CD1c-positive myeloid dendritic cell (primary cell): ENCODE measurements around the gene TMA16.
"Not testable (repeated sequence)": the region's sequence is repeated elsewhere in the genome, so short reads cannot be mapped to it uniquely, and the experiment has no call there.

ENCODE experiments used
- DNase-seq: peaks from one replicate; pipeline ENCODE4 v3.0.0-alpha.2; 2016; ENCODE audit errors: extremely low spot score

Gene TMA16

DNA sequence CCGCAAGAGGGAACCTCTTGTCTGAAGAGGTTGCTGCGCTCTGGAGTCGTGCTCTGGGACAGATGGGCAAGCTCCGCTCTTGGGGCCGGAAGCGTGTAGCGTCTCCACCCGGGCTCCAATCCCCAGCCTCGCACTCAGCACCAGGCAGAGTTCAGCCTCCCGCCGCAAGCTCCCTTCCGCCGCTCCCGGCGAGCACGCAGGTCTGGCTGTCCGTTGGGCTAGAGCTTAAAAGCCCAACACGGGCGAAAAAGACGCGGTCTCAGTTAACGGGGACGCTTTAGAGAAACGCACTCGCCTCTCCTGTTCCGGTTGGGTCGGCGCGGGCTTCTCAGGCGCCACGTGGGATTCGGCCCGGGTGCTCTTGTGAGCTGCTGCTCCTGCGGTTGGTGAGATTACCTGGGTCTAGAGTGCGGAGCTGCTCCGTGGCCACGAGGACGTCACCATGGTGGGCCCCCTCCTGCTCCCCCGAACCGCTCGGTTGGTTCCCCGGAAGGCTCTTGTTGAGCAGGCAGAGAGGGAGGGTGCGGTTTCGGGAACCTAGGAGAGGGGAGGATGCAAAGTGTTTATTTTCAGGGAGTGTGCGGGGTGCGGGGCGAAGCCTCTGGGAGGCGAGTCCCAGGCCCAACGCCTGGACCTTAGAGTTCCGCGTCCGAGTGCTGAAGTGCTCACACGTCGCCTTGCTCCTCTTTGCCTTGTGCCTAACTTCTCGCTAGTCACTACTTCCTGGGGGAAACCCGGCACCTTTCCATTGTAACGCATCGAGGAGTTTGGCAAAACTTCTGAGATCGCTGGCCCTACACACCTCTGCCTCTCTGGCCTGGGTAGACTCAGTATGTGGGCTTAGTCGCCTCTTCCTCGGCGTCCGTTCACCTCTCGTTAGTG lies at the start of gene TMA16:
TSS of gene TMA16 (plus strand) at position 331 of the 882 bp plus-strand sequence. CDS start at position 443, 112 bp downstream.
- DNase-seq, result peak; percentile 92

DNA sequence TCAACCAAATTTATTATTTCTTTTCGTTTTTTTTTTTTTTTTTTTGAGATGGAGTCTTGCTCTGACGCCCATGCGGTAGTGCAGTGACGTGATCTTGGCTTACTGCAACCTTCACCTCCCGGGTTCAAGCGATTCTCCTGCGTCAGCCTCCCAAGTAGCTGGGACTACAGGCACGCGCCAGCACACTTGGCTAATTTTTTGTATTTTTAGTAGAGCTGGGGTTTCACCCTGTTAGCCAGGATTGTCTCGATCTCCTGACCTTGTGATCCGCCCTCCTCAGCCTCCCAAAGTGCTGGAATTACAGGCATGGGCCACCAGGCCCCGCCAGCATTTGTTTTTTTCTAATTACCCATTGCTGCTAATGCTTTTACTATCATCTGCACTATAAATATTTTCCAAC lies 47.5 kb upstream of the TMA16 start:
- DNase-seq, result not testable (repeated sequence)

DNA sequence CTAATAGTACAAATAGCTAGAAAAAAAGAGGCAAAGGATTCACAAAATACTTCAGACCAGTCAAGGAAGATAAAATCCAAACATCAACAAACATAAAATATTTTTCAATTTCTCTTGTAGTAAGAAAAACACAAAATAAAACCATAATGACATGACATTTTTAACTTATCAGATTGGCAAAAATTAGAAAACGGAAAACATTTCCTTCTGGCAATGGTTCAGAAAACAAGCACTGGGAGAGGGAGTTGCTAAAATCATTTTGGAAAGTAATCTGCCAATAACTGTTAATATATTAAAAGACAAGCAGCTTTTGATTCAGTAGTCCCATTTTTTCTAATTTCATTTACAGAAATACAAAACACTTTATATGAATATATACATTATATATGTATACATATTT lies 47.0 kb upstream of the TMA16 start:
- DNase-seq, result no peak

DNA sequence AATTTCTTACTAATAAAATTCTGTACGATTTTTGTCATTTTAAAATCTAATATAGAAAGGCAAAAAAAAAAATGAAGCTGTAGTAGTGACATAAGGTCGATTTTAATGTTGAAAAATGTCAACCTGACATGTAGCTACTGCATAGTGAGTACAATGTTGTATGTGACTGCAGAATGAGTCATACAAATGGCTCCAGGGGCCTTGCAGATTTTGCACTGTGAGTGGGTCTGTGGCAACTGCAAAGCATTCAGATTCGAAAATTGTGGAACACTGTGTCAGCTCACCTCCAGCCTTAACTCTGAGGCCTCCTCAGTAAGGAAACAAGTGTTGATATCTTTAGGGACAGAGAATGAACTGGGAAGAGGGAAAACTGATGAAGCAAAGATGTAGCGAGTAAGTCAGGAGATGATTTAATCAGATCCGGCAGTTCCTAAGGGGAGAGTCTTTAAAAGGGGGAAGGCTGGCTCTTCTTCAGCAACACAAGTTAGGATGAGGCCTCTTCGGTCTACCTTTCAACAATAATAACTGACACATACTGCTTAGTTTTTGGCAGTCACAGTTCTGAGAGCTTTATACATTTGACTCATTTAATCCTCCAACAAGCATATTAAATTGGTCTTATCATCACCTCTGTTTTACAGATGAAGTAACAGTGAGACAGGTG lies 45.8 kb upstream of the TMA16 start:
- DNase-seq, result no peak

DNA sequence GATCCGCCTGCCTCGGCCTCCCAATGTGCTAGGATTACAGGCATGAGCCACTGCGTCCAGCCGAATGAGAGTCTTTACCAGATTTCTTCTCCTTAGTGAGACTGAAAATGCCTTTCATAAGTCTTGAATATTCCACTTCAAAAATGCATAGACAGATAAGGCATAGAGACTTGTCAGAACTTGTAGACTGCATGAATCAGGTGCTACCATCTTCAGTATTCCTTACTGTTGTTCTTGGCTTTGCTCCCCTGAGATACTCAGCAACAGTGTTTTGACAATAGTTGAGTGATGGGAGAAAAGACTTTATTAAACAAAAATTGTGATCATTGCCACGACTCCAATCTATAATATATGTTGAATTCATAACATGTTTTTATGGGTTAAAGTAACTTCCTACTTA lies 31.9 kb upstream of the TMA16 start:
- DNase-seq, result no peak

DNA sequence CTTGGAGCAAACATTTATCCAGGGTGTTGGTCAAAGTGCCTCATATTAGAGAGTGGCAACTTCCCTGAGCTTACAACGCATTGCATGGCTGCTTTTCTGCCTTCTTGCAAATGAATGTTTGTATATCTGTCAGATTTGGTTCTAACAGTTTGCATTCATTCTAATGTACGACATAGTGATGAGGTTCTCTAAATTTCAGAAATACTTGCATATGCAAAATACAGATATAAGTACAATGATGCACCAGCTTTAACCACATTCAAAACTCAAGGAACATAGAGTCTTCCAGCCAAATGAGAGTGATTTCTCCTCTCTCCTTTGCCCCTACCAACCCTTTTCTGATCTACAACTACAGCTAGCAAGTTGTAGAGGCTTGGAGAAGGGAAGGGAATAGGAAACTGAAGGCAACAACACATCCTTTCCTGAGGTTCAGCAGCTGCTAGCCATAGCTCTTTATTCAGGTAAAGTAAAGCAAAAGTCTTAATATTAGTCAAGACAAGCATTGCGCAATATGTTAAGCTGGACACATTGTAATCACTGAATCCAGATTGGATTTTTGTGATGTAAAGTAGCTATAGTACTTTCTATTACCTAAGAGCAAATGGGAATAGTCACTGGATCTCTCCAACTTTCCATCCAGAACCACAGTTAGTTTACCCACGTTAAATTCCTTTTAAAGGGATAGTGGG lies 27.3 kb upstream of the TMA16 start:
- DNase-seq, result no peak

DNA sequence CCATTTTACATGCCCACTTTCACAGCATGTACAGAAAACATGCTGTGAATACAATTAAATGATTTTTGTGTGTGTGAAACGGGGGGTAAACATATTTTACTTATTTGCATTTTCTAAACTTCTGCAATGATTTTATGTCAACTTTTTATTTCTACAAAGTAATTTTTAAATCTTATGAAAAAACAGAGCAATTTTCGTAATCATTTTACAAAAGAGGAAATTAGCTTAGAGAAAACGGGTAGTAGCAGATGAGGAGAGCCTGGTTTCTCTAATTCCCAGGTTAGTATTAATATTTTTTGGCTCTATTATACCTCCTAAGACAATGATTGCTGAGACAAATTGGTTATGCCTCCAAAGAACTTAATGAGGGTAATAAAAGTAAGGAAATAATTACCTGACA lies 24.1 kb upstream of the TMA16 start:
- peak; percentile 13 for DNase-seq

DNA sequence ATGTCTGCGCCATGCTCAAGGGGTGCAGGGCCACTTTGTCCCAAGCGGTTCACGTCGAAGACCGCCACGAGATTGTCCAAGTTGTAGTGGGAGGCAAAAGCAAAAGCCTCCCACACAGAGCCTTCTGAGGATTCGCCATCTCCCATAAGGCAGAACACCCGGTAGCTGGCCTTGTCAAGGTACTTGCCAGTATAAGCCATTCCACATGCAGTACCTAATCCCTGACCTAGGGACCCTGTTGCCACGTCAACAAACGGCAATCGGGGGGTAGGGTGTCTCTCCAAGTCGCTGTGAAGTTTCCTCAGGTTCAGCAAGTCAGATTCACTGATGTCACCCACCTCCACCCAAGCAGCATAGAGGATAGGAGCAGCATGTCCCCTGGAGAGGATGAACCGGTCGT lies 21.4 kb upstream of the TMA16 start:
- DNase-seq, result no peak

DNA sequence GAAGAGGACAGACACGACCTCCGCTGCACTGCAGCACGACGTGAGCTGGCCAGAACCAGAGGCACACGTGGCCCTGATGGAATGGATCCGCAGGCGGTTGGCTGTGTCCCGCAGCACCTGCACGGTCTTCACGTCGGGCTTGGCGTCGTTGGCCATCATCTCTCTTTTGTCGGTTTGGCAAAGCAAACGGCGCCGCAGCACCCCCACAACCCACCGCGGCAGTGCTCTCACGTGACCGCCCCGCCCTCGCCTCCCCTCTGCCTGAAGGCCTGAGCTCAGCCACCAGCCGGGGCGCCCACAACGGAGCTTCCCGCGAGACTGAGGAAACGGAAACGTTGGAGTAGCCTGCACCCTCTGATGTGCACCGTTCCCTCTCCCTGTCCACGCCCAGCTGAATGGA lies 20.9 kb upstream of the TMA16 start, which contains the start of gene TKTL2:
TSS of gene TKTL2 (minus strand) at position 179 of the 400 bp plus-strand sequence. CDS start at position 159, 20 bp downstream.
- no peak for DNase-seq

DNA sequence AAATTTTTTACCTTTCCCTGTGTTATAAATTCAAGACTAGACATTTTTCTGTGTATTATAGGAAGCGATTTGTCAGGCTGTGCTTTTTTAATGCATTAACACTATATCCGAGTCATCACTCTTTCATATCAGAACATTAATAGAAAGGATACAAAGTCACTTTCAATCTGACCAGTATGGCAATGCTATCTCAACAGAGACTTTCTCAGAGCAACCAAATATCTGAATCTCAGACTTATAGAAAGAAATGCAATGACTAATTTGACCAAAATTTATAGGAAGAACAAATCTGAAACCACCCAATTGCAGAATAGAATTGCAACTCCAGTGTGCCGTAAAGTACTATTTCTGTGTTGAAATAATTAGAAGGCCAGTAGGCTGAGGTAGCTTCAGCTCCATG lies 20.5 kb upstream of the TMA16 start:
- DNase-seq, result no peak

DNA sequence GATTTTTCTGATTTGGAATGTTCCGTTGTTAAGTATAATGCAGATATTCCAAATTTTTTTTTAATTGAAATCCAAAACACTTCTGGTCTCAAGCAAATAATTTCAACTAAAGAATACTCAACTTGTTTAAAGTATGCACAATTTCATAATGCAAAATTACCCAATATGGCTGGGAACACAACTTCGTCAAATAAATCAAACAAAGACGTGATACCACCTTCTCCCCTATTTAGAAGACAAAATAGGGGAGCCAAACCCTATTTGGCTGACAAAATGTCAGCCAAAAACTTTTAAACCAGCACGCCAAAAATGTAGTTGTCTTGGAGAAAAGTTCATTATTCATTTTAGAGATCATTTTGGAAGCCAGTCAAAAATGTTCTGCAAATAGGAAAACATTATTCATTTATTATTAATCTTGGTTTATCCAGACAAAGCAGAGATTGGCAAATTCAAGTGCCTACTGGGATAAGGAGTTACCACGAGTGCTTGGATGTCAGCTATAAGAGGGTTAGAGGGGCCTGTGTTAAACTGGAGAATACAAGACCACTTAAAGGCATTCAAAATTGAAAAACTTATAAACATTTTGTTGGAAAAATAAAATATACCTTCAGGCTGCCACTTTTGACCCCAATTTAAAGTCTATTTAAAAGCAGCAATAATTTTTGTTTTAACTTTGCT lies 17.6 kb upstream of the TMA16 start:
- DNase-seq, result no peak

DNA sequence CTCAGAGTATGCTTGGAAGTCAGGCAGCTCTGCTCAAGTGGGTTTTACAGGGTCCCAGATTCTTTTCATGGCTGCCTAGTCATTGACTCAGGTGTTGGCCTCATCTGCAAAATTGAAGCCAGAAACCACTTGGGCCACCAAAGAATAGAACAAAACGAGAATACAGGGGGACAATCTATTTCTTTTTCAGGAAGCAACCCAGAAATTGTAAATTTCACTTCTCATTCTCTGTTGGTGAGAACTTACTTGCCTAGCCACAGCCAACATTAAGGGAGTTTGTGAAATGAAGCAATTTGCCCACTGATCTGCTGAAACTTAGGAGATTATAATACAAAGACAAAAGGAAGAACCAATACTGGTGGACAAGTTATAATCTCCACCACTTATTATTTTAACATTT lies 12.3 kb upstream of the TMA16 start:
- DNase-seq, result peak; percentile 78

DNA sequence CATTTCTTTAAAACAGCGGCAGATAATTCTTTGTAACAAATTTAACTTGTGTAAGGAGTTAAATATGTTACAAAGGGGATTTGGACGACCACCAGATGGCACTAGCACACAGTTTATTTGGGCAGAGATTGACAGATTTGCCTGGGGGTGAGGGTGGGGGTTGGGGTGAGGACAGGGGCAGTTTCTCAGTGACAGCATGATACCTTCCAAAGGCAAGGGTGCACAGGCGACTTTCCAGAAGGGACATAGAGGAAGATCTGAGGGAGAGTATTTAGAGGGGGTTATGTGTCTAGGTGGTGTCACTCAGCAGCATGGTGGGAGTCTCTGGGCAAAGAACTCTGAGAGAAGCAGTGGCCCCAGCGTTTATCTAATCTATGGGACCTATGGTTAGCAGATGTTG lies 9.6 kb upstream of the TMA16 start:
- DNase-seq, result peak; percentile 61

DNA sequence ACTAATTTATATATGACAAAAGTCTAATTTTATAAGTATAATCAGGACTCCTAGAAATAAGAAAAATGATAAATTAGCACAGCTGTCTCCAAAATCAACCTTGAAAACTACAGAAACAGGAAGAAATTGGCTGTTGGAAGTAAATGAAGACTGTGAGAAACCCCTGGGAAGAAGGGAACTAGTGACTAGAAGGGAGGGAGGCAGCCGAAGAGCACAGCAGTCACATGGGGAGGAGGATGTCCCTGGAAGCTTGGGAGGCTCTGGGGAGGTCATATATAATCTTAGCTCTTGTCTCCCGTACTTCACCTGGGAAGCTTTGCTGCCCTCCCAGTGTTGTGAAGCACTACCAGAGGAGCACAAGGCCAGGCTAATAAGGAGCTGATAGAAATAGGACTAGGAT lies 8.9 kb upstream of the TMA16 start:
- no peak for DNase-seq

DNA sequence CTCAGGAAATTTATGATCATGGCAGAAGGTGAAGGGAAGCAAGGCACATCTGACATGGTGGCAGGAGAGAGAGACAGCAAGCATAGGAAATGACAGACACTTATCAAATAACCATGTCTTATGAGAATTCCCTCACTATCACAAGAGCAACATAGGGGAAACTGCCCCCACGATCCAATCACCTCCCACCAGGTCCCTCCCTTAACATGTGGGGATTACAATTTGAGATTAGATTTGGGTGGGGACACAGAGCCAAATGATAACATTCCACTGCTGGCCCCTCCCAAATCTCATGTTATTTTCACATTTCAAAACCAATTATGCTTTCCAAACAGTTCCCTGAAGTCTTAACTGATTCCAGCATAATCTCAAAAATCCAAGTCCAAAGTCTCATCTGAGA lies 8.2 kb upstream of the TMA16 start:
- DNase-seq, result no peak

DNA sequence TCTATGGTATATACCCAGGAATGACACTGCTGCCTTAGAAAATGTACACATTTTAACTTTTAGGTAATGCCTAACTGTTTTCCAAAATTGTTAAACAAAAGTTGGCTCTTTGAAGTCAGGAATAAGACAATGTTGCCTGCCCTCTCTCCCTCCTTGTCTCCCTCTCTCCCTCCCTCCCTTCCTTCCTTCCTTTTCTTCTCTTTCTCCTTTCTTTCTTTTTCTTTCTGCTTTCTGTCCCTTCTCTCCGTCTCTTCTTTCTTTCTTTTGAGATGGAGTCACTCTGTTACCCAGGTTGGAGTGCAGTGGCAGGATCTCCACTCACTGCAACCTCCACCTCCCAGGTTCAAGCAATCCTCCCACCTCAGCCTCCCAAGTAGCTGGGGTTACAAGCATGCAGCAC lies 4.6 kb upstream of the TMA16 start:
- no peak for DNase-seq

DNA sequence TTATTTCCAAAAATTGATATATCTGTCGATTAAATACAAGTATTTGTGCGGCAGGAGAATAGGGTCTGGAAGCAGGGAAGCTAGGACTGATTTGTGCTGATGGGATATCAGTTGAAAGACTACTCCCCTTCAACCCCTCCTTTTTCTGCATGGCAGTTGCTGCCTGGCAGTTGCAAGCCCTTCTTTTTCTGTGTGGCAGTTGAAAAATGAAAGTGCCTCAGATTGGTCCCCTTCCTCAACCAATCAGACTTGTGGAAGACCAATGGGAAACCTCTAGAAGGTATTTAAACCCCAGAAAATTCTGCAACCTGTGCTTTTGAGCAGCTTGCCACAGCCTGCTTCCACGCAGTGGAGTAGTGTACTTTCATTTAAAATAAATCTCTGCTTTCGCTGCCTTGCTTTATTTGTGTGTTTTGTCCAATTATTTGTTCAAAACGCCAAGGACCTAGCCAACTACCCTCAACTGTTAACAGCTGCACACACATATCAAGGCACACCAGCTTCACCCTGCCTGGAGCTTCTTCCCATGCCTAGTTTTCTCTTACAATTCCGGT lies 1.5 kb upstream of the TMA16 start:
- no peak for DNase-seq

DNA sequence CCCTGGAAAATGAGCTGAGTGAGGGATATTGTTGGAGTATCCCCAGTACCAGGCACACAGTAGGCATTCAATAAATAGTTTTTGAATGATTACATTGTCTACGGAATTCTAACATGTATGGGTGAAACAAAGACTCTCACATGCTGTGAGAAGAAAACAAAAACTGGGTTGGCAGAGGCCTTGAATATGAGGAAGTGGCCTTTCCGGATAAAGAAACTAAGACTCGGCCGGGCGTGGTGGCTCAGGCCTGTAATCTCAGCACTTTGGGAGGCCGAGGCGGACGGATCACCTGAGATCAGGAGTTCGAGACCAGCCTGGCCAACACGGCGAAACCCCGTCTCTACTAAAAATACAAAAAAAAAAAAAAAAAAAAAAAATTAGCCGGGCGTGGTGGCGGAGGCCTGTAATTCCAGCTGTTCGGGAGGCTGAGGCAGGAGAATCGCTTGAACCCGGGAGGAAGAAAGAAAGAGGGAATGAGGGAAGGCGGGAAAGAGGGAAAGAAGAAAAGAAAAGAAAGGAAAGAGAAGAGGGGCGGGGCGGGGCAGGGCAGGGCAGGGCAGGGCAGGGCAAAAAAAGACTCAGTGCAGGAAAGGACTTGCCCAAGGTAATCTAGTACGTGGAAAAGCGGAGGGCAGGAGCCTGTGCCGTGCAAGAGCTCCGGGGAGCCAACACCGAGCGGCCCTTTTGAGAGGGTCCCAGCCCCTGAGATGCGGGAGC lies 689 bp upstream of the TMA16 start:
- peak; percentile 57 for DNase-seq

DNA sequence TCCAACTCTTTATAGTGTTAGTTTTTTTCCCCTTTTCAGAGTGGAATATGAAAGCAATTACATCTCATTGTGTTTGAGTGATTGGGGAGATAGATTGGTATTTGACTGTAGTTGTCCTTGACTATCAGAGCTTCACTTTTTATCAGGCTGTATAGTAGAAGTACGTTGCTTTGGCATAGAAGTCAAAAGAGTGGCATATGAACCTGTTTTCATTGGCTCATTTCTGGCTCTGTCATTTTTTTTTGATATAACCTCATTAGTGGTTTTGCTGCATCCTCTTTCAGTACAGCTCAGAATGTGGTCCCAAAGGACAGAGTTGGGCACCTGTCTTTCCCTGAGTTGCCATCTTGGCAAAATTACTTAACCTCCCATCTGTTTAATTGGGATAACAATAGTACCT lies 1.4 kb downstream of the TMA16 start:
- no peak for DNase-seq

DNA sequence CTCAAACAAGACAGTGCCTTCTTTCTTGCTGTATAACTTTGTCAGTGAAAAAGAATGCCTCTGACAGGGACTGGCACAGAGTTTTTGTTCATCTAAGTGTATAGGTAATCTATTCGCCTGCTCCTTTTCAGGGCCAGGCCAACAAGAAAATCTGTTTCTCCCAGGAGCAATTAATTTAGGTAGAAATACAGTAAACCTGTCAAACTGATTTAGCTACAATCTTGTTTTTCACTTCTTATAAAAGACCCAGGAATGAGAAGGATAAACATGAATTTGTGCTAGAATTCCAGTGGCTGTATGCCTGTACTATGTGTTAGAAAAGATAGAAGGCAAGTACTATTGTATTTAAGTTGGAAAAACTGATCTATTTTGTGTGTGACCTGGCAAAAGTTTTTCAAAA lies 6.1 kb downstream of the TMA16 start:
- DNase-seq, result no peak

DNA sequence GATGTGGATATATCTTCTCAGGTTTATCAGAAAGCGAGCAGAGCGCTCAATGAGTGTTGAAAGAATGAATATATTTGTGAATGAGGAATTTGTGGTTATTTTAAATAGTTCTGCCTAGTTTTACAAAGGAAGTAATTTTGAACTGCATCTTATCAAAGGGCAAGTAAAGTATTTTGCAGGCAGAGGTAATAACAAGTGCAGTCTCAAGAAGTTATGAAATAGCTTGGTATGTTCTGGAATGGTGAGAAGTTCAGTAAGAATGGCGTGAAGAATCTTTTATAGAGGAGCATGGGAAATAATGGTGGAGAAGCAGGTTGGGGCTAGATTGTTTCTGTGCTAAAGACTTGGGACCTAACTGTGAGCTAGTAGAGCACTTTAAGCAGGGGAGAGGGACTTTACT lies 10.9 kb downstream of the TMA16 start:
- DNase-seq, result peak; percentile 9
